ENCODE data around the gene SCARB1.

The SCARB1 gene

DNA sequence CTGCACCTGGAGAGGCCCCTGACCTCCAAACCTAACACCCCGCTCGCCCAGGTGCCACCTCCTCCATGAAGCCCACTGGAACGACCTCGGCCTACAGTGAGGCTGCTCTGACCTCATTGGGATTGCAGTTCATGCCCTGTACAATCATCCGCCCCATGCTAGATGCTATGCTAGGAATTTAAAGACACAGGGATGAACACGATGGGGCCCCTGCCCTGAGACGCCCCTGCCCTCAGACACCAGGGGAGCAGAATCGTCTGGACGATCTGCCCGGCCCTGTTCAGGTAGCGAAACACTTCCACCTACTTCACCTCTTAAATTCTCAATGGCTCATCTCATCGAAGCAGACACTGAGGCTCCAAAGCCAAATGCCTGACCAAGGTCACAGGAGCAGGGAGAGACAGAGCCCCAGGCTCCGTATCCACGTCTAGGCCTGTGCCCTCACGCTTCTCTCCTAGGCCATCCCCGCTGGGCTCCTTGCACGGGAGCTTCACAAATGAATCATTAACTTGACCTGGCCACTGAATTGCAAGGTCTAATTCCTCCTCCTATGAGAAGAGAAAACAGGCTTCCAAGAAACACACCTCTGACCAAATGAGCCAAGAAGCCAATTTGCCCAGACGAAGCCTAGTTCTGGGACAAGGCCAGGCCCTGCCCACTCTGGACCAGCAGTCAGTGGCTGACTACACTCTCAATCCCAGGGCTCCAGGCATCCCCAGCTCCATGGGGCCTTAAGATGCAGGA, 35.2 kb downstream of the SCARB1 start:
- DNase-seq (ENCODE audit: extremely low read depth, insufficient read length) = no peak
- no peak overlapping the region for H3K4me3 ChIP-seq (replicated peaks; ENCODE audit: low read depth, low read length)

DNA sequence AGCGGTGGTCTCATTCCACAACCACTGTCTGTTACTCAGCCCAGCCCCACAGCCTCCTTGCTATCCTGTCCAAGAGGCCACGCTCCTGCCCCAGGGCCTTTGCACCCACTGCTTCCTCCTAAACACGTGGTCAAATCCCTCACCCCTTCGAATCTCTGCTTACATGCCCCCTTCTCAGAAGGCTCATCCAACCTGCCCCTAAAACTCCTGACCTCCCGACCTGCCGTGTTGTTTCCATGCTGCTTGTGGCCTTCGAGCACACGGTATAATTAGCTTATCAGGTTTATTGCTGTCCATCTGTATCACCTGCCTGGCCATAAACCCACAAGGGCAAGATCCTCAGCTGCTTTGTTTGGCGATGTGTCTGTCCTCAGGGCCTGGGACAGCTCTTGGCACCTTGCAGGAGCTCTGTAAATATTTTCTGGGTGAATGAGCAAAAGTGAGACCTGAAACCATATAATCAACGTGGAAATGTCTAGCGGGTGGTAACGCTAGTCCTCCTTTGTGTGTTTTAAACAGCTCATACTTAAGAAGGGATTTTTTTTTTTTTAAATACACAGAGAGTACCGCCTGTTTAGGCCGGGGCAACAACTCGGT, 36.0 kb downstream of the SCARB1 start:
- DNase-seq (ENCODE audit: extremely low read depth, insufficient read length) = peak; percentile 38
- Histone ChIP-seq H3K27me3 (replicated peaks; ENCODE audit: control insufficient read depth, insufficient read depth, low read length) (no peaks in the 10 kb centered on the region), H3K4me3 (replicated peaks; ENCODE audit: low read depth, low read length) (no peak overlapping the region), H3K36me3 (ENCODE audit: control insufficient read depth, insufficient read depth, low read length) (peaks cover 5% of the 10 kb centered on the region; the same call in 1 of the 2 replicates)
- TF ChIP-seq, protein P1, sequence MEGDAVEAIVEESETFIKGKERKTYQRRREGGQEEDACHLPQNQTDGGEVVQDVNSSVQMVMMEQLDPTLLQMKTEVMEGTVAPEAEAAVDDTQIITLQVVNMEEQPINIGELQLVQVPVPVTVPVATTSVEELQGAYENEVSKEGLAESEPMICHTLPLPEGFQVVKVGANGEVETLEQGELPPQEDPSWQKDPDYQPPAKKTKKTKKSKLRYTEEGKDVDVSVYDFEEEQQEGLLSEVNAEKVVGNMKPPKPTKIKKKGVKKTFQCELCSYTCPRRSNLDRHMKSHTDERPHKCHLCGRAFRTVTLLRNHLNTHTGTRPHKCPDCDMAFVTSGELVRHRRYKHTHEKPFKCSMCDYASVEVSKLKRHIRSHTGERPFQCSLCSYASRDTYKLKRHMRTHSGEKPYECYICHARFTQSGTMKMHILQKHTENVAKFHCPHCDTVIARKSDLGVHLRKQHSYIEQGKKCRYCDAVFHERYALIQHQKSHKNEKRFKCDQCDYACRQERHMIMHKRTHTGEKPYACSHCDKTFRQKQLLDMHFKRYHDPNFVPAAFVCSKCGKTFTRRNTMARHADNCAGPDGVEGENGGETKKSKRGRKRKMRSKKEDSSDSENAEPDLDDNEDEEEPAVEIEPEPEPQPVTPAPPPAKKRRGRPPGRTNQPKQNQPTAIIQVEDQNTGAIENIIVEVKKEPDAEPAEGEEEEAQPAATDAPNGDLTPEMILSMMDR (IDR thresholded peaks at IDR 0.05; ENCODE audit: insufficient read depth, low read length, poor library complexity, severe bottlenecking) = no peak

More for the DNA sequence above, 35.2 kb downstream of the SCARB1 start:
- H3K27me3 ChIP-seq (replicated peaks; ENCODE audit: control insufficient read depth, insufficient read depth, low read length) = no peaks in the 10 kb centered on the region
- TF ChIP-seq, protein P1 (IDR thresholded peaks at IDR 0.05; ENCODE audit: insufficient read depth, low read length, poor library complexity, severe bottlenecking) = no peak
- H3K36me3 ChIP-seq (ENCODE audit: control insufficient read depth, insufficient read depth, low read length) = peaks cover 5% of the 10 kb centered on the region; the same call in 1 of the 2 replicates

DNA sequence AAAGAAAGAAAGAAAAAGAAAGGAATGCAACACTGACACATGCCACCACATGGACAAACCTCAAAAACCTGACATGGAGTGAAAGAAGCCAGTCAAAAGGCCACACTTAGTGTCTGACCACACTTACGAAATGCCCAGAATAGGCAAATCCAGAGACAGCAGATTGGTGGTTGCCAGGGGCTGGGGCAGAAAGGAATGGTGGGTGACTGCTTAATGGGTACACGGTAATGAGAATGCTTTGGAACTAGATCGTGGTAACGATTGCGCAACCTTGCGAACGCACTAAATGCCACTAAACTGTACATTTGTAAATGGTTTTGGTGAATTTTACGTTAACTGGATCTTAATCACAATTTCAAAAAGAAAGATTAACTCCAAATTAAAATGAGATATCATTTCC, 39.5 kb downstream of the SCARB1 start:
- peaks cover 2% of the 10 kb centered on the region for H3K36me3 ChIP-seq (ENCODE audit: control insufficient read depth, insufficient read depth, low read length)
- no peak overlapping the region for H3K4me3 ChIP-seq (replicated peaks; ENCODE audit: low read depth, low read length)
- DNase-seq (ENCODE audit: extremely low read depth, insufficient read length) = no peak
- no peaks in the 10 kb centered on the region for H3K27me3 ChIP-seq (replicated peaks; ENCODE audit: control insufficient read depth, insufficient read depth, low read length)
- TF ChIP-seq, protein P1 (IDR thresholded peaks at IDR 0.05; ENCODE audit: insufficient read depth, low read length, poor library complexity, severe bottlenecking) = no peak

DNA sequence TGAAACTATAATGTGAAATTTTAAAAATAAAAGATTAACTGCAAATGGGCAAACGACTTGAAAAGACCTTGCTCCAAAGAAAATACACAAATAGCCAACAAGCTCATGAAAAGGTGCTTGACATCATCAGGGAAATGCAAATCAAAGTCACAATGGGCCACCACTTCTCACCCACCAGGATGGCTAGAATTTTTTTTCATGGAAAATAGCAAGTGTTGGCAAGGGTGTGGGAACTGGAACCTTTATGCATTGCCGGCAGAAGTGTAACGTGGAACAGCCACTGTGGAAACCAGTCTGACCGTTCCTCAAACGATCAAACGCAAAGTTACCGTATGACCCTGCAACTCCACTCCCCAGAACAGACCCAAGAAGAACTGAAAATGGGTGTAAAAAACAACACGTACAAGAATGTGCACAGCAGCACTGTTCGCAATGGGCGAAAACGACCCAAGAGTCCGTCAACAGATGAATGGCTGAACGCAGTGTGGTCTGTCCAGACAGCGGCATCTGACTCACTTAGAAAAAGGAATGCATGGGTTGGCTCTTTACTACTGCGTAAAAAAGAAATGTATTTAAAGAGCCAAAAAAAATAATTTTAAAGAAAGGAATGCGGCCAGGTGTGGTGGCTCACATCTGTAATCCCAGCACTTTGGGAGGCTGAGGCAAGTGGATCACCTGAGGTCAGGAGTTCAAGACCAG, 40.2 kb downstream of the SCARB1 start:
- TF ChIP-seq, protein P1 (IDR thresholded peaks at IDR 0.05; ENCODE audit: insufficient read depth, low read length, poor library complexity, severe bottlenecking) = no peak
- DNase-seq (ENCODE audit: extremely low read depth, insufficient read length) = no peak
- H3K27me3 ChIP-seq (replicated peaks; ENCODE audit: control insufficient read depth, insufficient read depth, low read length) = no peaks in the 10 kb centered on the region
- H3K36me3 ChIP-seq (ENCODE audit: control insufficient read depth, insufficient read depth, low read length) = peaks cover 2% of the 10 kb centered on the region
- H3K4me3 ChIP-seq (replicated peaks; ENCODE audit: low read depth, low read length) = no peak overlapping the region

DNA sequence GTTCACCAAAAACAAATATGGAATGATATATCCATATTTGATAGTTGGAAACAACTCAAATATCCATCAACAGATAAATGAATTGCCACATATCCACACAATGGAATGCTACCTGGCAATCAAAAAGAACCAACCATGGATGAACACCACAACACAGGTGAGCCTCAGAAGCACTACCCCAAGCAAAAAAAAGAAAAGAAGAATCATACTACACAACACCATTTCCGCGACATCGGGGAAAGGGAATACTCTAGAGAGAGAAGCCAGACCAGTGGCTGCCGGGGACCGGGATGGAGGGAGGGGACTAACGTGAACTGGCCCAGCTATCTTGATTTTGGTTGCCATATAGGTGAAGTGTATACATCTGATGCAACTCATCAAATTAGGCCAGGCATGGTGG, 41.4 kb downstream of the SCARB1 start:
- no peak overlapping the region for H3K4me3 ChIP-seq (replicated peaks; ENCODE audit: low read depth, low read length)
- DNase-seq (ENCODE audit: extremely low read depth, insufficient read length) = no peak
- H3K36me3 ChIP-seq (ENCODE audit: control insufficient read depth, insufficient read depth, low read length) = peaks cover 5% of the 10 kb centered on the region
- no peaks in the 10 kb centered on the region for H3K27me3 ChIP-seq (replicated peaks; ENCODE audit: control insufficient read depth, insufficient read depth, low read length)
- TF ChIP-seq, protein P1 (IDR thresholded peaks at IDR 0.05; ENCODE audit: insufficient read depth, low read length, poor library complexity, severe bottlenecking) = no peak

Measured in GM06990 (cell line).